ENCODE results near the gene KCNJ9. TPM values are rescaled to one million over a fixed set of nuclear protein-coding genes. Genes with fewer than 3 reads are reported as not detected.

Gene KCNJ9
- total RNA-seq, 2 experiments from 2014 or later = not detected

- peaks cover 78% of the 10 kb centered on the region for H3K4me1 Mint-ChIP-seq (ENCODE audit: low read depth)
- peak within 1 kb of the TSS; percentile 91 for H3K4me3 Mint-ChIP-seq
- no peaks in the 10 kb centered on the region for H3K9me3 Mint-ChIP-seq
- ChIA-PET CTCF (interaction anchor here (1.8 to 4.7 kb wide), 3 partner anchors 12 to 193 kb away, joined by 7 to 33 read pairs (median 10); no protein-coding TSS in a partner anchor), POLR2A (interaction anchor here (0.5 to 3.6 kb wide), 19 partner anchors 11 to 1651 kb away, joined by 3 to 23 read pairs (median 5); partner anchors contain the start of genes COPA, DCAF8, DUSP12 and KCNJ10)
- Histone ChIP-seq H3K4me3 (ENCODE audit: low read length) (peak within 1 kb of the TSS; percentile 91), H3K27ac (ENCODE audit: low read depth in 1 of 2, low read length in 2 of 2) (peak within 1 kb of the TSS; percentile 93), H3K4me1 (ENCODE audit: insufficient read depth, low read length) (peaks cover 75% of the 10 kb centered on the region), H3K27me3 (ENCODE audit: control insufficient read depth in 1 of 2, insufficient read depth in 2 of 2, low read length in 2 of 2) (no peaks in the 10 kb centered on the region), H3K9me3 (ENCODE audit: control insufficient read depth in 1 of 2, insufficient read depth in 1 of 2, low read length in 2 of 2) (no peaks in the 10 kb centered on the region), H3K36me3 (ENCODE audit: insufficient read depth, low read length) (peaks cover 22% of the 10 kb centered on the region)
- ATAC-seq (ENCODE audit: poor library complexity) = peak; percentile 58
- TF ChIP-seq CTCF (IDR thresholded peaks at IDR 0.05) = no peak
- intact Hi-C loops (cut with DNase I, micrococcal nuclease) = loop anchor here (1.0 to 5.0 kb wide), 7 partner anchors 66 to 1299 kb away; partner anchors contain the start of genes COPA (in 1 of the 2), DUSP23 (in 1 of the 2), NCSTN (in 1 of the 2) and PEA15 (in 1 of the 2)
- DNase-seq = peak in 13 of 14 experiments; percentile 90 to 96 (median 94)
- H3K27ac Mint-ChIP-seq = peak within 1 kb of the TSS; percentile 88
- peaks cover 45% of the 10 kb centered on the region for H3K36me3 Mint-ChIP-seq (ENCODE audit: low read depth)
- no peaks in the 10 kb centered on the region for H3K27me3 Mint-ChIP-seq
Observed at GRCh38 chr1:160097911-160098851, 16.8 kb downstream of the KCNJ9 start, which contains the start of gene IGSF8. IGSF8 (minus strand) TSS chr1:160098619; CDS start chr1:160098472, 147 bp downstream.

GRCh38 chr1:160098852-160099561 is 17.7 kb downstream of the KCNJ9 start:
- peak overlapping the region; percentile 88 for H3K27ac Mint-ChIP-seq
- no peaks in the 10 kb centered on the region for H3K9me3 Mint-ChIP-seq
- intact Hi-C loops (cut with DNase I, micrococcal nuclease) = loop anchor here (1.0 to 5.0 kb wide), 8 partner anchors 67 to 1298 kb away; partner anchors contain the start of genes COPA (in 1 of the 2), DCAF8 (in 1 of the 2), DUSP23 (in 1 of the 2) and NCSTN (in 1 of the 2)
- Histone ChIP-seq H3K27me3 (ENCODE audit: control insufficient read depth in 1 of 2, insufficient read depth in 2 of 2, low read length in 2 of 2) (no peaks in the 10 kb centered on the region), H3K4me3 (ENCODE audit: low read length) (peak overlapping the region; percentile 61), H3K4me1 (ENCODE audit: insufficient read depth, low read length) (peaks cover 66% of the 10 kb centered on the region), H3K9me3 (ENCODE audit: control insufficient read depth in 1 of 2, insufficient read depth in 1 of 2, low read length in 2 of 2) (no peaks in the 10 kb centered on the region), H3K36me3 (ENCODE audit: insufficient read depth, low read length) (peaks cover 14% of the 10 kb centered on the region), H3K27ac (ENCODE audit: low read depth in 1 of 2, low read length in 2 of 2) (peak overlapping the region; percentile 93)
- H3K4me1 Mint-ChIP-seq (ENCODE audit: low read depth) = peaks cover 74% of the 10 kb centered on the region
- peak overlapping the region; percentile 87 for H3K4me3 Mint-ChIP-seq
- peak; percentile 97 to 100 (median 99) for DNase-seq
- peaks cover 36% of the 10 kb centered on the region for H3K36me3 Mint-ChIP-seq (ENCODE audit: low read depth)
- peak; percentile 87 for ATAC-seq (ENCODE audit: poor library complexity)
- ChIA-PET CTCF (interaction anchor here (1.6 to 4.7 kb wide), 4 partner anchors 13 to 193 kb away, joined by 4 to 33 read pairs (median 8); no protein-coding TSS in a partner anchor), POLR2A (interaction anchor here (0.6 to 3.6 kb wide), 16 partner anchors 12 to 1650 kb away, joined by 3 to 23 read pairs (median 5); partner anchors contain the start of genes COPA, DCAF8, DUSP12 and KCNJ10)
- no peaks in the 10 kb centered on the region for H3K27me3 Mint-ChIP-seq
- no peak for TF ChIP-seq CTCF (IDR thresholded peaks at IDR 0.05)
